Colon (tissue), 2 donors: ENCODE results near the gene C9orf50.

ENCODE experiments used
- FAIRE-seq: peaks from 2 replicates; lab custom pipeline; 2012; peaks lifted over from hg19 to GRCh38; lab: Jason Lieb, UNC
- donor health status: control.
- donor health status: control.

The C9orf50 gene

GRCh38 chr9:129591916-129592315 lies 29.0 kb downstream of the C9orf50 start:
- no peak for FAIRE-seq

DNA sequence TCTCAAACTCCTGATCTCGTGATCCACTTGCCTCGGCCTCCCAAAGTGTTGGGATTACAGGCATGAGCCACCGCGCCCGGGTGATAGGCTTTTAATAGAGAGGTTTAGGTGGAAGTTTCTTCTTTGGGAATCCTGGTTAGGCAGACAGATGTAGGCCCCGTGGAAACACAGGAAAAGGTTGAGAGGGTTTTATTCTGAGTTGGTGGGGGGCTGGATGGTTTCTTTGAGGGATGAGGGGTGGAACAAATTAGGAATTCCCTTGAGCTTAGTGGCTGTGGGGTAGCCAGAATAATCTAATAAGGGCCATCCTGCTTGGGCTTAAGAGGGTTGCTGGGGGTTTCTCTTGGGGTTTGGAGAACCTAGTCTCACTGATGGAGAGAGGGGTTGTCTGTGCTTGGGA lies 30.4 kb downstream of the C9orf50 start:
- FAIRE-seq: no peak

- no peak for FAIRE-seq
Measured at GRCh38 chr9:129587487-129588262, 33.2 kb downstream of the C9orf50 start.

DNA sequence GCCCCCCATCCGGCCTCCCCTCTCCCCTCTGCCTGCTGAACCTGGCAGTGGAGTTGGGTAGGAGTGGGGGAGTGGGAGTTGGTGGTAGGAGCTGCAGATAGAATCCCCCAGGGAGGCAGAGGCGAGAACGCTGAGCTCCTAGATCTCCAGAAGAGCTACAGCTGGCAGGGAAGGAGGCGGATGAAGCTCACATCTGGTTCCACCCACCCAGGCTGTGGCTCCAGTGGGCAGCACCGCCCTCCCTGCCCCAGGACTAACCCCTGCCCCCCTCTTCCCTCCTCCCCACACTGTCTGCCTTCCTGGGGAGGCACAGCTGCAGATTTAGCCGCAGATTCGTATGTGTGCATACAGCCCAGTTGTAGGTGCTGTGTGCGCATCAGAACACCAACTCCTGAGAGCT lies 34.2 kb downstream of the C9orf50 start:
- FAIRE-seq: no peak

- no peak for FAIRE-seq
Measured at GRCh38 chr9:129586245-129586644, 34.7 kb downstream of the C9orf50 start.

DNA sequence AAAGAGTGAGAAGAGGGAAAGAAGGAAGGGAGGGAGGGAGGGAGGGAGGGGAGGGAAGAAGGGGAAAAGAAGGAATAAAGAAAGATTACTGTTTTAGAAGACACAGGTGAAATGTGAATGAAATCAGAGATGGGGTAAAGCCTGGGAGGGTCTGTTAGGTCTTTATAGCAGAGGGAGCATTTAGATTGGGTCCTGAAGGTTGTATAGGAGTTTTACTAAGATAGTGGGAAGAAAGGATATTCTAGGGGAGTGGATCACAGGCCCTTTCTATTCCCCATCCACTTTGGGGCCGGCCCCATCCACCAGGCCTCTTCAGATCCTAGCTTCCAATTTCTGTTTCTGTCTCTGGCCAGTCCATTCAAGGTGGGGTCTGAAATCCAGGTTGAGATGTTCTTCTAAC lies 35.5 kb downstream of the C9orf50 start:
- FAIRE-seq: no peak

DNA sequence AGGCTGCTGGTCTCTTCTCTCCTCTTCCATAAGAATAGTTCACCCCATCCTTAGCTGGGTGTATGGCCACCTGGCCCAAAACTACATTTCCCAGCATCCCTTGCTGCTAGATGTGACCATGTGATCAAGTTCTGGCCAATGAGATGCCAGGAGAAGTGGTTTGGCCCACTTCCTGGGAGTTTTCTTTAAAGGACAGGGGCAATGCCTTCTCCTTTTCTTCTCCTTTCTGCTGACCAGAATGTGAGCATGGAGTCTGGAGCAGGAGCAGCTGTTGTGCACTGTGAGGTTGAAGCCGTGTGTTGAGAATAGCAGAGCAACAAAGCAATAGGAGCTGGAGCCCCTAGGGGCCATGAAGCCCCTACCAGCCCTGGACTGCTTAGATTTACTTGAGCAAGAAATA lies 36.8 kb downstream of the C9orf50 start:
- FAIRE-seq: no peak

DNA sequence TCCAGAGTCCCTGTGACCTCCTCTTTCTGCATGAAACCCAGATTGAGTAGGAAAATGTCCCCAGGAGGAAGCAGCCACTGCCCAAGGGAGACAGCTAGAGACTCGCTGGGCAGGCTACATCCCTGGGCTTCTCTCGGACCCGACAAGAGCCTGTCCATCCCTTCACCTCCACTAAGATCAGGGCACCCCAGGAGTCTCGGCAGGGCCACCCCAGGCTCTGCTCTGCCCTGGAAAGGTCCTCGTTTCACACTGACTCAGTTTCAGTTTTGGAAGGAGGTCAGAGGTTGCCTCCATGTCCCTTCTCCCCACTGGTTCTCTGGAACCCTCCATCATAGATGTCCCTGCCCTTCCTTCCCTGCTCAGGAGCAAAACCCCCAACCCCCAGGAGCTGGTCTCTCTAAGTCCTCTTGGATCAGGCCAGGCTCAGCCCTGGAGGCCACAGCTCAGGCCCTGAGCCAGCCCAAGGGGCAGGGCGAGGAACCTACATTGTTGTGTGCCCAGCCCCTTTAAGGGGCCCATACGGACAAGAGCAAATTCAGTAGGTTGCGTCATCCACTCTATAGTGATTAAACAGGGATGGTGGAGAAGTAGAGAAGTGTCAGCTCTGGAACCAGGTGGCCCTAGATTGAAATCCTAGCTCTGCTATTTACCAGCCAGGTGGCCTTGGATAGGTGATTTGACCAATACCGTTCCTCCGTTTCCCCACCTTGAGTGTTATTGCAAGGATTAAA lies 37.4 kb downstream of the C9orf50 start:
- FAIRE-seq: no peak

DNA sequence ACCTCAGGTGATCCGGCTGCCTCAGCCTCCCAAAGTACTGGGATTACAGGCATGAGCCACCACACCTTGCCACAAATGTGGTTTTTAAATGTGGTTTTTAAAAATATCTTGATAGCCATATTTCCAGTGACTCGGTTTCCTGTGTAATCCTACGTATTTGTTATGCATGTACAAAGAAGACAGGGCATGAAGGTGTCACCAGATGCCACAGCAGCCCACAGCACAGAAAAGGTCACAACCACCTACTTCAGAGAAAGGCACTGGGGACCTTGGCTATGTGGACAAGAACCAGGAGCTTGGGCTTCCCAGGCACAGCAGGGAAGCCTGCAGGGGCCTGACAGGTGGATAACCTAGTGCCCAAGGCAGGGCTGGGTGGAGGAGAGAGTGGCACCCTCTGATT lies 38.0 kb downstream of the C9orf50 start:
- no peak for FAIRE-seq

DNA sequence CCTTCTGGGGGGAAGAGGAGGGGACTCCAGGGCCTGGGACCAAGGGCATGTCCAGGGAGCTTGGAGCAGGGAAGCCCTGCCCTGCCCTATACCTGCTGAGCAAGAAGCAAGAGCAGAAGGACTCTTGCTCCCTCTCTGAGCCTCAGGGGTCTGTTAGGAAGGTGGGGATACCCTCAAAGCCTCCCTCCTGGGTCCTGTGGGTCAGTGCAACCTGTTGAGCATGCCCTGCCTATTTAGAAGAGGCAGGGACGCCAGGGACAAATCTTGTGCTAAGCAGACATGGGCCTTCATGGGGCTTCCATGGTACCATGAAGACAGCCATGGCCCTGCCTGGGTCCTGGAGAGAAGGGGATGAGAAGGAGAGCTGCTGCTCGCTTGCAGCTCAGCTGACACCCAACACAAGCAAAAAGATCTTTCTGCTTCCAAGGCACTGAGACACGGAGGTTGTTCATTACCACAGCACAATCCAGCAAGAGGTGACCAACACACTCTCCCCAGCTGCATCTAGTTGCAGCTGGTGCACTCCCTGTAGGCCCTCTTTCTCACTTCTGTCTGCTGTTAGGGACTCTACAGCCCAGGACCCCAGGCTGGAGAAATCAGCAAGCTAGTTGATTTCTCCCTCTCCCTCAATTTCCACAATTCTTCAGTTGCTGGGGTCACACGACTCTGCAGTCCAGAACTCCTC lies 39.3 kb downstream of the C9orf50 start:
- no peak for FAIRE-seq

GRCh38 chr9:129580211-129580915 lies 40.5 kb downstream of the C9orf50 start:
- no peak for FAIRE-seq

- no peak for FAIRE-seq
Measured at GRCh38 chr9:129579294-129579693, 41.6 kb downstream of the C9orf50 start.

DNA sequence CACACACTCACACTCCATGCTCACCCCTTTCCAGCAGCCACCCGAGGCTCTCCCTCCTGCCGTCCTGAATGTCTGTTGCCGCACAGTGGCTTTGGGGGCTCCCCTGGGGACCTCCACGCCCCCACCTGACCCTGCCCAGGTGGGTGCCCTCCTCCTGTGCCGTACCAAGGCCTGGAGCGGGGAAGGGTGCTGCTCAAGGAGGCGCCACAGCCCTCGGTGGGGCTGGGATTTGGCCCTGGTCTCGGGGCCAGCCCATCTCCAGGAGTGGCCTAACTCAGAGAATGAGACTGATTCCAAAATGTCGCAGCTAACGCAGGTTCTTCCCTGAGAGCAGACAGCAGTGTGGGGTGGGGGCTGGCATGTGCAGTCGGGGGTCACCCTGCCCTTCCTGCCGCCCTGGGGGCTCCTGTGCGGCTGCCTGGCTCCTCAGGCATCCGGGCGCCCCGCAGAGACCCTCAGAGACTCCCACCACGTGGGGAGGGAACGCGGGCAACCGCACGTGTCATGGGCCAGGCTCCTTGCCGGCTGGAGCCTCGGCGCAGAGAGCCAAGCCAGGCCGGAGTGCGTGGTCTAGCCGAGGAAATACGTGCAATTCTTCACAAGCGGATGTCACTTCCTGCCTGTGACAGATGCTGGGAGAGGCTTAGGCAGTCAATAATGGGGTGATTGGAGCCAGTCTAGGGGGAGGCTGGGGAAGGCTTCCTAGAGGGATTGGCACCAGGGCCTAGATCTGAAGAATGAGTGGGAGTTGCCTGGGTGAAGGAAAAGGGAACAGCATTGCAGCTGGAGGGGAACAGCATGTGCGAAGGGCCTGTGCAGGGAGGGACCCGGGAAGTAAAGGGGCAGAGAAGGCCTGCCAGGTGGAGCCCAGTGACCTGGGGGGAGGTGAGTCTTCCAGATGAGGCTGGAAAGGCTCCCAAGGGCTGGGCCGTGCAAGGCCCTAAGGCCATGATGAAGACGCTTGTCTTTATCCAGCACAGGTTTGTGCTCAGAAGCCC lies 44.1 kb downstream of the C9orf50 start:
- FAIRE-seq: no peak

- no peak for FAIRE-seq
Measured at GRCh38 chr9:129575818-129576217, 45.1 kb downstream of the C9orf50 start.

DNA sequence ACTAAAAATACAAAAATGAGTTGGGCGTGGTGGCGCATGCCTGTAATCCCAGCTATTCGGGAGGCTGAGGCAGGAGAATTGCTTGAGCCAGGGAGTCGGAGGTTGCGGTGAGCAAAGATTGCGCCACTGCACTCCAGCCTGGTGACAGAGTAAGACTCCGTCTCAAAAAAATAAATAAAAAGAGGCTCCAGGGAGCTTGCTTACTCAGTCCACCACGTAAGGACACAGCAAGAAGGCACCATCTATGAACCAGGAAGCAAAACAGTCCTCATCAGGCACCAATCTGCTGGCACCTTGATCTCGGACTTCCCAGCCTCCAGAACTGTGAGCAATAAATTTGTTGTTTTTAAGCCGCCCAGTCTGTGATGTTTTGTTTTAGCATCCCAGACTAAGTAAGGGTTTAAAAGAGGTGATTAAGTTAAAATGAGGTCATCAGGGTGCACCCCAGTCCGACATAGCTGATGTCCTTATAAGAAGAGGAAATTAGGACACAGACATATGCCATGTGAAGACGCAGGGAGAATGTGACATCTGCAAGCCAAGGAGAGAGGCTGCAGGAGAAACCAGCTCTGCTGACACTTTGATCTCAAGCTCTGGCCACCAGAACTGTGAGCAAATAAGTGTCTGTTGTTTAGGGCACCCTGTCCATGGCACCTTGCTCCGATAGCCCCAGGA lies 45.9 kb downstream of the C9orf50 start:
- no peak for FAIRE-seq

GRCh38 chr9:129573977-129574376 lies 46.9 kb downstream of the C9orf50 start:
- FAIRE-seq: no peak

GRCh38 chr9:129572517-129572916 lies 48.4 kb downstream of the C9orf50 start:
- no peak for FAIRE-seq

GRCh38 chr9:129572052-129572425 lies 48.9 kb downstream of the C9orf50 start:
- no peak for FAIRE-seq

DNA sequence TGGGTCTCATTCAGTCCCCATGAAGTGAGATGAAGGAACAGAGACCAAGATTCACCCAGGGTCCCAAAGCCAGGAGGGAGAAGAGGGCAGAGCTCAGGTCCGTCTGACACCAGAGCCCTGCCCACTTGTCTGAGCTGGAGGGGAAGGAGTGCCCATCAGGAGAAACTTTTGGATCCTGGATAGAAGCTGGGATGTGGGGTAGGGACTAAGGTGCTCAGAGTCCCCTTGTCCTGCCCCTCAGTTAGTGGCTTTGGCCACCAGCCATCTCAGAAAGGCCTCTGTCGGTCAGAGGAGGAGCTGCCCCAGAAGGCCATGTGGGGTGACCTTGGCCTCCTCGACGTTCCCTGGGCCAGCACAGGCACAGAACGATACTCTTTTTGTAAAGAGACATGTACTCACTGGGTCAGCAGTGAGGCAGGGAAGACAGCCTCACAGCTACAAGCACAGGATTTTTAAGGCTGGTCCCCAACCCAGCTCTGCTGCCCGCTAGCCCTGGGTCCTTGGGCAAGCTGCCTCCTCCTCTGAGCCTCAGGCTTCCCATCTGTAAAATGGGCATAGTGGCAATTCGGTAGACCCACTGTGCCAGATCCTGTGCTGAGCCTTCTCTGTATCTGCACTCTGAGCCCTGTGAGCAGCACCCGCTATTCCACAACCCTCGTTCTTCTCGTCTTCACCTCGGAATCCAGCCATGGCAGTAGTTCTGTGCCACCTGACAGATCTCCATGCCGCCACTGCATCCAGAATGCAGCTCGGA lies 49.4 kb downstream of the C9orf50 start:
- FAIRE-seq: no peak
